IPS-18c (cell line): ENCODE measurements around the gene HLA-F.

Experiments used
- H3K4me3 ChIP-seq: 2 replicates; pipeline ENCODE4 v1.7.0; 2013; ENCODE audit warnings: low read depth, mild to moderate bottlenecking, low read length, moderate library complexity; ENCODE audit not compliant: insufficient read depth
- H3K9me3 ChIP-seq: one replicate; pipeline ENCODE4 v1.6.1; 2013; ENCODE audit warnings: mild to moderate bottlenecking, low read length, moderate library complexity; ENCODE audit not compliant: control insufficient read depth, insufficient read depth

HLA-F gene

GRCh38 chr6:29723262-29723665 is at the start of gene HLA-F:
Gene HLA-F (plus strand): TSS chr6:29723434. CDS start chr6:29723464, 30 bp downstream.
- peak within 1 kb of the TSS; percentile 72 for H3K4me3 ChIP-seq

GRCh38 chr6:29674008-29674407 is 49.2 kb upstream of the HLA-F start:
- Histone ChIP-seq H3K4me3 (no peak overlapping the region), H3K9me3 (no peaks in the 10 kb centered on the region)

More at GRCh38 chr6:29723262-29723665, at the start of gene HLA-F:
- no peaks in the 10 kb centered on the region for H3K9me3 ChIP-seq

- no peak overlapping the region for H3K4me3 ChIP-seq
- H3K9me3 ChIP-seq, result no peaks in the 10 kb centered on the region
These were observed 47.7 kb upstream of the HLA-F start for GRCh38 chr6:29675561-29675960.

GRCh38 chr6:29676981-29677601 is 46.1 kb upstream of the HLA-F start:
- Histone ChIP-seq H3K9me3 (no peaks in the 10 kb centered on the region), H3K4me3 (no peak overlapping the region)

GRCh38 chr6:29678114-29678513 is 45.1 kb upstream of the HLA-F start:
- Histone ChIP-seq H3K4me3 (no peak overlapping the region), H3K9me3 (no peaks in the 10 kb centered on the region)

GRCh38 chr6:29679962-29680361 is 43.3 kb upstream of the HLA-F start:
- no peak overlapping the region for H3K4me3 ChIP-seq

GRCh38 chr6:29680416-29680815 is 42.8 kb upstream of the HLA-F start:
- no peak overlapping the region for H3K4me3 ChIP-seq

More at GRCh38 chr6:29679962-29680361, 43.3 kb upstream of the HLA-F start:
- H3K9me3 ChIP-seq, result no peaks in the 10 kb centered on the region

GRCh38 chr6:29680904-29681303 is 42.3 kb upstream of the HLA-F start, which contains the start of gene ZFP57:
Gene ZFP57 (minus strand): TSS chr6:29681152. CDS start chr6:29677003, 4,149 bp downstream.
- Histone ChIP-seq H3K9me3 (no peaks in the 10 kb centered on the region), H3K4me3 (no peak within 1 kb of the TSS)

More at GRCh38 chr6:29680416-29680815, 42.8 kb upstream of the HLA-F start:
- H3K9me3 ChIP-seq, result no peaks in the 10 kb centered on the region

GRCh38 chr6:29681811-29682210 is 41.4 kb upstream of the HLA-F start:
- Histone ChIP-seq H3K9me3 (no peaks in the 10 kb centered on the region), H3K4me3 (no peak overlapping the region)

GRCh38 chr6:29685718-29686326 is 37.4 kb upstream of the HLA-F start:
- Histone ChIP-seq H3K4me3 (no peak overlapping the region), H3K9me3 (no peaks in the 10 kb centered on the region)

- Histone ChIP-seq H3K4me3 (0 out of 2 replicates have a peak overlapping the region, but pooled peaks have one; percentile 20), H3K9me3 (no peaks in the 10 kb centered on the region)
These were observed 28.6 kb upstream of the HLA-F start for GRCh38 chr6:29694637-29695036.

- no peak overlapping the region for H3K4me3 ChIP-seq
- H3K9me3 ChIP-seq, result no peaks in the 10 kb centered on the region
These were observed 26.8 kb upstream of the HLA-F start for GRCh38 chr6:29696147-29697125.

- Histone ChIP-seq H3K4me3 (no peak overlapping the region), H3K9me3 (no peaks in the 10 kb centered on the region)
These were observed 20.6 kb upstream of the HLA-F start for GRCh38 chr6:29702519-29703103.

- Histone ChIP-seq H3K9me3 (no peaks in the 10 kb centered on the region), H3K4me3 (no peak overlapping the region)
These were observed 17.6 kb upstream of the HLA-F start for GRCh38 chr6:29705389-29706231.

GRCh38 chr6:29708432-29709179 is 14.6 kb upstream of the HLA-F start:
- Histone ChIP-seq H3K9me3 (no peaks in the 10 kb centered on the region), H3K4me3 (no peak overlapping the region)

GRCh38 chr6:29709188-29709587 is 14.0 kb upstream of the HLA-F start:
- Histone ChIP-seq H3K4me3 (no peak overlapping the region), H3K9me3 (no peaks in the 10 kb centered on the region)
